Ureter (tissue), 1 donor: Measurements from ENCODE around the gene KRTAP5-6. TPM values are rescaled to one million over a fixed set of nuclear protein-coding genes. Genes with fewer than 3 reads are reported as not detected.
A peak's percentile ranks its signal among the peaks of the same experiment; 100 is the strongest.
"Not testable (repeated sequence)": the region's sequence is repeated elsewhere in the genome, so short reads cannot be mapped to it uniquely, and the experiment has no call there.

Source experiments
- DNase-seq: peaks from one replicate; pipeline ENCODE4 v3.0.0-alpha.2; 2020; ENCODE audit warnings: low spot score
- total RNA-seq: library from RNA; stranded (reverse); gene quantifications from one replicate; pipeline ENCODE4 v1.2.4, GENCODE V29; 2023
- donor health status: DM: yes; HTN: yes; CAD: no.

KRTAP5-6 gene
- total RNA-seq, 1 donor from 2014 or later = not detected

- DNase-seq = peak; percentile 37
These were observed 35.3 kb upstream of the KRTAP5-6 start for GRCh38 chr11:1661454-1662269.

DNA sequence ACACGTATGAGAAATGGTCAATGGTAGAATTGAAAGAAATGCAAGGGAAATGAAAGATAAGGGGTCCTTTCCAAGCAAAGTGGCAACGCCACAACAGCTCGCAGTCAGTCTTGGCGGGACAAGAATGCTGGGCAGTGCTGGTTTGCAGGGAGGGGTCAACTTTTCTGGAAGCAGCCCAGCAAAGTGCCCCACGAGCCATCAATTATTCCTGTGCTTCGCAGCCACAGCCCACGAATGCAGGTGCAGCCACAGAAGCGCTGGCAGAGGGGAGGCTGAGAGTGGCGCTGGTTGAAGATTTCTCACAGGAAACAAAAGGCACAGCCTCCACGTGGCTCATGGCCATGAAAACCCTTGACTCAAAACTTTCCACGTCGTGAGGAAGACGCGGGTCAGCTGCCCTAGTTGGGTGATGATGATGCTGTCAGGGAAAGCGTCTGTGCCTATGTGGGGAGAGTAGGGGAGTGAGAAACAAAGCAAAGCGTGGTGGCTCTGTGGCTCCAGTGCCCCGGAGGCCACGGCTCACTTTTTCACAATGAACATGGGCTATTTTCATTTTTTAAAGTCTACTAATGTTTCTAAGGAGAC, 34.2 kb upstream of the KRTAP5-6 start:
- peak; percentile 5 for DNase-seq

GRCh38 chr11:1665313-1665712, 31.7 kb upstream of the KRTAP5-6 start:
- peak; percentile 10 for DNase-seq

DNA sequence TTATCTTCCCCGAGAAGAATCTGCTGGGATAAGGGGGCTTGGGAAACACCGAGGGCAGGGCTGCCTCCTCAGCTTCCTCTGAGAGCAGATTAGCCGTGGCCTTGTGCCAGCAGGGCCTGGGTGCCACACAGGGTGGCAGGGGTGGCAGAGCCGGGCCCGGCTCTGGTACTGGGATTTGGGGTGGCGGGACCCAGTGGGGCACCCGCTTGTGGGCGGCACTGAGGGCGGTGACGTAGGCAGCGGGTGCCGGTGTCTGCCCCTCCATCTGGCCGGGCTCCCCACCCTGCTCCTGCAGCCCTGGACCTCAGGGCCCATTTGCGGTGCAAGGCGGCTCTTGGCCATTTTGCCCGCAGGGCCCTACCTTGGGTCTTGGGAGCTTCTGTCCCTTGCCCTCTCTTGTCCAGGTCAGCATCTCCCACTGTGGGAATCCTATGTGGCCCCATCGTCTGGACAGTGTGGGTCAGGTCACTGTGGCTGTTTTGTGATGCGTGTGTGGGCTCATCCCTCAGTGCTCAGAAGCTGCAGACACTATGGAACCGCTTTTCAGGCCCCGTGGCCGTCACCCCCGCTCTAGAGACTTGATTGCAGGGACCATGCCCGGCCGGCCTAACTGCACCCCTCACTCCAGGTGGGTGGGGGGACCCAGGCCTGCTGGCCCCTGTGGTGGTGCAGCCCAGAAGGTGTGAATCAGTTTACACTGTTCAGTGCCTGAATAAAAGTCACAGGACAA, 29.7 kb upstream of the KRTAP5-6 start:
- no peak for DNase-seq

- DNase-seq = no peak
These were observed 29.1 kb upstream of the KRTAP5-6 start for GRCh38 chr11:1667906-1668305.

GRCh38 chr11:1668911-1669473, 28.0 kb upstream of the KRTAP5-6 start:
- no peak for DNase-seq

DNA sequence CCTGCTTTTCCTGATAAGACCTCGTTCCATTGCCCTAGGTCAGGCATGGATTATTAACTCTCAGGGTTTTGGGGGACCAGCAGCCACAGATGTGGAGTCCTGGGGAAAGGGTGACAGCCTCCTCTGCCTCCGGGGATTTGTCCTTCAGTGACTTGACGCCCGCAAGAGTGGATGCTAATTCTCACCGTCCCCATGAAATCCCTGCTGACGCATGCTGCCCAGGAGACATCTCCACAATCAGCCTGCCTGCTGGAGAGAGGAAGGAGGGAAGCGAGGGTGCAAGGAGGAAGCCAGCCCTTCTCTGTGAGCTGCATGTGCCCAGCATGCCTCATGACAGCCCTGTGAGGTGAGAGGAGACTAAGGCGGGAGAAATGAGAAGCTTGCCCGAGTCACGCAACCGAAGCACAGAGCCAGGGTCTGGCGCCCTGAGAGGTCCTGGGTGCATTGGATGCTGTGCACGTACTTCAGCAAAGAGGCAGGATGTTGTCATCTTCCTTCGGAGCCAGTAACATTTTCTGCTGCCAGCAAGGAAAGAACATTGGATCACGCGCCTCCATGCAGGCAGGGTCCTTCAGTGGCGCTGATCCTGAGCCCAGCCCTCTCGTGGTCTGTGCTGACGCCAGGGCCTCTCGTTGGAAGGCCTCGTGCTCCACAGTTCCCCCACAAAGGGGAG, 27.3 kb upstream of the KRTAP5-6 start:
- peak; percentile 41 for DNase-seq

GRCh38 chr11:1670457-1670856, 26.5 kb upstream of the KRTAP5-6 start:
- peak; percentile 3 for DNase-seq

- DNase-seq = peak; percentile 32
These were observed 26.1 kb upstream of the KRTAP5-6 start for GRCh38 chr11:1670905-1671371.

GRCh38 chr11:1671658-1672057, 25.3 kb upstream of the KRTAP5-6 start:
- peak; percentile 17 for DNase-seq

- peak; percentile 10 for DNase-seq
These were observed 24.2 kb upstream of the KRTAP5-6 start for GRCh38 chr11:1672613-1673350.

DNA sequence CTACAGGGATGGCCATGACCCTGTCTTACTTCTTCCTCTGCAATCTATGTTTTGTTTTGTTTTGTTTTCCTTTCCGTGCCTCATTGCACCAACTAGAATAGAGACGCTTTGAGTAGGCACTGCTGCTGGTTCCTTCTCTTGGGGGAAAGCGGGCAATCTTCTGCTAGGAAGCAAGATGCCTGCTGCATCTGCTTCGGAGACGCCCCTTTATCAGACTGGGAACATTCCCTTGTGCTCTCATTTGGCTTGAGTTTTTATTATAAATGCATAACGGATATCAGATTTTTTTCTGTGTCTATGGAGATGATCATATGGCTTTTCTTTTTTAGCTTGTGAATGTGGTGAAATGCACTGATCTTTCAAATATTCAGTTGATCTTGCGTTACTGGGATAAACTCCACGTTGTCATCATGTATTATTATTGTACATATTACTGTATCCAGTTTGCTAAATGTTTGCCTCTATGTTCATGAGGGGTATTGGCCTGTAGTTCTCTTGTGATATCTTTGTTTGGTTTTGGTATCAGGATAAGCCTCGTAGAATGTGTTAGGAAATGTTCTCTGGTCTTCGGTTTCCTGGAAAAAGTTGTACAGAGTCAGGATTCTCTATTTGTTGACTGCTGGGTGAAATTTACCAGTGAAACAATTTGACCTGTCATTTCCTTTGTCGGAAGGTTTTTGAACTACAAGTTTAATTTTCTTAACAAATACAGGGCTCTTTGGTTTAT, 23.4 kb upstream of the KRTAP5-6 start:
- peak; percentile 22 for DNase-seq

GRCh38 chr11:1674173-1675131, 22.5 kb upstream of the KRTAP5-6 start:
- DNase-seq = peak; percentile 27

GRCh38 chr11:1675536-1676228, 21.3 kb upstream of the KRTAP5-6 start:
- DNase-seq = no peak

DNA sequence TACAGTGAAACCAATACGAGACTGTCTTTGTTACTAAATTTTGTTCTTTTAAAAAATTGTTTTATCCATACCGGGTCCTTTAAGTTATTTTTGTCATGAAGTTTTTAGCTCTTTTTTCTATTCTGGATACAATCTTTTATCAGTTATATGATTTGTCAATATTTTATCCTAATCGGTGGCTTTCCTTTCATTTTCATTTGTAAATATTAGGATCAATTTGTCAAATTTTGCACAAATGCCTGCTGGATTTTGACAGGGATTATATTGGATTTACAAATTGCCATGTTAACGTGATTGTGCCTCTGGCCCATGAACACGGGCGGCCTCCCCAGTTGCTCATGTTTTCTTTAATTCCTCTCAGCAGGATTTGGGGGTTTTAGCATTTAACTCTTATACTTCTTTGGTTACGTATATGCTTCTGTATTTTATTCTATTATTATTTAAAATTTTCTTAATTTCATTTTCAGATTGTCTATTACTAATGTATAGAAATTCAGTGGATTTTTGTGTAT, 20.7 kb upstream of the KRTAP5-6 start:
- no peak for DNase-seq

DNA sequence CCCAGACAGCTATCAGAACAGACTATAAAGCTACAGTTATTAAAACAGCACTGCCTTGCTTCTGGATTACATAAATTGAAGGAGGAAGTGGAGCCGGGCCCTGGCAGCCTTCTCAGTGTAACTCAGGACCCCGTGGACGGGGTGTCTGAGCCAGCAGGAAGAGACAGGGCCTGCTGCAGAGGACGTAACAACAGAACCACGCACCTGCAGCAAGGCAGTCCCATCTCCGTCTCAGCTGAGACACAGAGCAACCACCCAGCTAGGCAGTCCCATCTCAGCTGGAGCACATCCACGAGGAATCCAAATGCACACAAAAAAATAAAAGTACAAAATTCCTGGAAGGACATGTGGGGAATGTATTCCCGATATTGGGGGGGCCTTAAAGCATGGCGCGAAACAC, 17.1 kb upstream of the KRTAP5-6 start:
- no peak for DNase-seq

- no peak for DNase-seq
These were observed 14.6 kb upstream of the KRTAP5-6 start for GRCh38 chr11:1682225-1682905.

DNA sequence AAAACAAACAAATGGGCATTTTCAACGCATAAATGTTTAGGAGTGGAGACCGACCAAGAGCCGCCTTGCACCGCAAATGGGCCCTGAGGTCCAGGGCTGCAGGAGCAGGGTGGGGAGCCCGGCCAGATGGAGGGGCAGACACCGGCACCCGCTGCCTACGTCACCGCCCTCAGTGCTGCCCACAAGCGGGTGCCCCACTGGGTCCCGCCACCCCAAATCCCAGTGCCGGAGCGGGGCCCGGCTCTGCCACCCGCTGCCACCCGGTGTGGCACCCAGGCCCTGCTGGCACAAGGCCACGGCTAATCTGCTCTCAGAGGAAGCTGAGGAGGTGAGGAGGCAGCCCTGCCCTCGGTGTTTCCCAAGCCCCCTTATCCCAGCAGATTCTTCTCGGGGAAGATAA, 13.8 kb upstream of the KRTAP5-6 start:
- not testable (repeated sequence) for DNase-seq
